ENCODE measurements around the gene DIS3L2. TPM values are rescaled to one million over a fixed set of nuclear protein-coding genes. Genes with fewer than 3 reads are reported as not detected.

The DIS3L2 gene
- total RNA-seq, 1 donor from 2014 or later = 24.0 TPM

GRCh38 chr2:231922311-231923009, 39.1 kb upstream of the DIS3L2 start:
- Histone ChIP-seq H3K79me2 (ENCODE audit: insufficient read depth, low read length) (no peaks in the 10 kb centered on the region), H3K27ac (ENCODE audit: low read depth, low read length) (no peak overlapping the region), H3K9ac (ENCODE audit: low read length) (no peak overlapping the region), H3K9me3 (ENCODE audit: insufficient read depth, low read depth, low read length) (no peaks in the 10 kb centered on the region), H2AFZ (ENCODE audit: low read depth, low read length) (no peak overlapping the region), H3K36me3 (ENCODE audit: insufficient read depth, low read length) (no peaks in the 10 kb centered on the region), H3K4me3 (ENCODE audit: insufficient read depth, low read depth, low read length) (no peak overlapping the region), H3K4me2 (ENCODE audit: low read length) (no peak overlapping the region), H4K20me1 (ENCODE audit: insufficient read depth, low read length) (no peaks in the 10 kb centered on the region), H3K4me1 (ENCODE audit: insufficient read depth, low read length) (peaks cover 12% of the 10 kb centered on the region), H3K27me3 (ENCODE audit: insufficient read depth, low read length) (peaks cover 49% of the 10 kb centered on the region)
- no peak for TF ChIP-seq CTCF (IDR thresholded peaks at IDR 0.05; ENCODE audit: insufficient read depth, low read depth, low read length)
- TF ChIP-seq EZH2 (IDR thresholded peaks at IDR 0.05; ENCODE audit: insufficient read depth, low read length) = no peak
- peaks cover 63% of the 10 kb centered on the region for H3K27me3 Mint-ChIP-seq (ENCODE audit: low read depth, unreplicated experiment)
- no peak overlapping the region for H3K4me3 Mint-ChIP-seq (ENCODE audit: unreplicated experiment)
- no peaks in the 10 kb centered on the region for H3K36me3 Mint-ChIP-seq (ENCODE audit: low read depth, unreplicated experiment)
- FAIRE-seq (no peak), DNase-seq (ENCODE audit: low read depth) (no peak)
- no peak overlapping the region for H3K27ac Mint-ChIP-seq (ENCODE audit: unreplicated experiment)
- peaks cover 2% of the 10 kb centered on the region for H3K9me3 Mint-ChIP-seq (ENCODE audit: unreplicated experiment)
- H3K4me1 Mint-ChIP-seq (ENCODE audit: low read depth, unreplicated experiment) = no peaks in the 10 kb centered on the region

GRCh38 chr2:231923010-231923344, 38.5 kb upstream of the DIS3L2 start:
- Mint-ChIP-seq H3K36me3 (ENCODE audit: low read depth, unreplicated experiment) (no peaks in the 10 kb centered on the region), H3K4me3 (ENCODE audit: unreplicated experiment) (no peak overlapping the region), H3K27ac (ENCODE audit: unreplicated experiment) (no peak overlapping the region), H3K27me3 (ENCODE audit: low read depth, unreplicated experiment) (peaks cover 63% of the 10 kb centered on the region), H3K4me1 (ENCODE audit: low read depth, unreplicated experiment) (no peaks in the 10 kb centered on the region), H3K9me3 (ENCODE audit: unreplicated experiment) (peaks cover 2% of the 10 kb centered on the region)
- Histone ChIP-seq H3K9ac (ENCODE audit: low read length) (no peak overlapping the region), H3K4me1 (ENCODE audit: insufficient read depth, low read length) (peaks cover 12% of the 10 kb centered on the region), H3K36me3 (ENCODE audit: insufficient read depth, low read length) (no peaks in the 10 kb centered on the region), H3K4me3 (ENCODE audit: insufficient read depth, low read depth, low read length) (no peak overlapping the region), H3K27me3 (ENCODE audit: insufficient read depth, low read length) (peaks cover 49% of the 10 kb centered on the region), H3K9me3 (ENCODE audit: insufficient read depth, low read depth, low read length) (no peaks in the 10 kb centered on the region), H3K4me2 (ENCODE audit: low read length) (no peak overlapping the region), H3K79me2 (ENCODE audit: insufficient read depth, low read length) (no peaks in the 10 kb centered on the region), H3K27ac (ENCODE audit: low read depth, low read length) (no peak overlapping the region), H4K20me1 (ENCODE audit: insufficient read depth, low read length) (no peaks in the 10 kb centered on the region), H2AFZ (ENCODE audit: low read depth, low read length) (no peak overlapping the region)
- TF ChIP-seq CTCF (IDR thresholded peaks at IDR 0.05; ENCODE audit: insufficient read depth, low read depth, low read length) = no peak
- no peak for TF ChIP-seq EZH2 (IDR thresholded peaks at IDR 0.05; ENCODE audit: insufficient read depth, low read length)
- FAIRE-seq = no peak
- DNase-seq (ENCODE audit: low read depth) = no peak
